ENCODE data around the gene DHX15.

DNA sequence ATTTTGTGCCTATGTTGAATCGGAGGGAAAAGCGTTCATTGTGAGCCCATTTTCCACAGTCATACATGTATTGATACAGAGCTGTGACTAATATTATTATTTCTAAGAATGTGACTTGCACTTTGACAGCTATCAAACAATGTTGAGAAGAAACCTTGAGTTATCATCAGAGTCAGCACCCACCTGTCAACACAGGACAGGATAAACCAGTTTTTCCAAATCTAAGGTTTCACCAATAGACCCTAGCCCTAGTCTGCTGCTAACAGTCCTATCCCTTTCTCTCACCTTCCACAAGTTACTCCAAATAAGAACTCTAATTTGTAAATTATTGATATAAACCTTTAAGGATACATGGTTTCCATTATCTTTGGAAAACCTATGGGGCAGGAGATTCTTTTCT is 47.7 kb upstream of the DHX15 start:
- TF ChIP-seq CAMTA2 (CRISPR knock-in tag; conservative IDR thresholded peaks at IDR 0.05), result no peak
- TF ChIP-seq GATAD2A (IDR thresholded peaks at IDR 0.05), result no peak
- TF ChIP-seq, protein P1, sequence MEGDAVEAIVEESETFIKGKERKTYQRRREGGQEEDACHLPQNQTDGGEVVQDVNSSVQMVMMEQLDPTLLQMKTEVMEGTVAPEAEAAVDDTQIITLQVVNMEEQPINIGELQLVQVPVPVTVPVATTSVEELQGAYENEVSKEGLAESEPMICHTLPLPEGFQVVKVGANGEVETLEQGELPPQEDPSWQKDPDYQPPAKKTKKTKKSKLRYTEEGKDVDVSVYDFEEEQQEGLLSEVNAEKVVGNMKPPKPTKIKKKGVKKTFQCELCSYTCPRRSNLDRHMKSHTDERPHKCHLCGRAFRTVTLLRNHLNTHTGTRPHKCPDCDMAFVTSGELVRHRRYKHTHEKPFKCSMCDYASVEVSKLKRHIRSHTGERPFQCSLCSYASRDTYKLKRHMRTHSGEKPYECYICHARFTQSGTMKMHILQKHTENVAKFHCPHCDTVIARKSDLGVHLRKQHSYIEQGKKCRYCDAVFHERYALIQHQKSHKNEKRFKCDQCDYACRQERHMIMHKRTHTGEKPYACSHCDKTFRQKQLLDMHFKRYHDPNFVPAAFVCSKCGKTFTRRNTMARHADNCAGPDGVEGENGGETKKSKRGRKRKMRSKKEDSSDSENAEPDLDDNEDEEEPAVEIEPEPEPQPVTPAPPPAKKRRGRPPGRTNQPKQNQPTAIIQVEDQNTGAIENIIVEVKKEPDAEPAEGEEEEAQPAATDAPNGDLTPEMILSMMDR (IDR thresholded peaks at IDR 0.05 in 2 of 3, conservative IDR thresholded peaks at IDR 0.05 in 1 of 3; ENCODE audit: insufficient read depth in 2 of 3, low read depth in 1 of 3, low read length in 3 of 3), result no peak
- TF ChIP-seq GATA2 (CRISPR knock-in tag; IDR thresholded peaks at IDR 0.05), result no peak
- no peak for TF ChIP-seq ZNF124 (CRISPR knock-in tag; IDR thresholded peaks at IDR 0.05)
- no peak for TF ChIP-seq EZH2 (IDR thresholded peaks at IDR 0.05; ENCODE audit: borderline replicate concordance, low read depth, low read length)
- TF ChIP-seq MAFK (IDR thresholded peaks at IDR 0.05; ENCODE audit: low read length), result no peak
- TF ChIP-seq NFE2L1 (tag; IDR thresholded peaks at IDR 0.05; ENCODE audit: borderline replicate concordance, low read depth), result no peak
- no peak for TF ChIP-seq NRF1 (conservative IDR thresholded peaks at IDR 0.05 in 1 of 2, IDR thresholded peaks at IDR 0.05 in 1 of 2)
- TF ChIP-seq CBFB (CRISPR knock-in tag; IDR thresholded peaks at IDR 0.05), result no peak
- TF ChIP-seq, protein P2, sequence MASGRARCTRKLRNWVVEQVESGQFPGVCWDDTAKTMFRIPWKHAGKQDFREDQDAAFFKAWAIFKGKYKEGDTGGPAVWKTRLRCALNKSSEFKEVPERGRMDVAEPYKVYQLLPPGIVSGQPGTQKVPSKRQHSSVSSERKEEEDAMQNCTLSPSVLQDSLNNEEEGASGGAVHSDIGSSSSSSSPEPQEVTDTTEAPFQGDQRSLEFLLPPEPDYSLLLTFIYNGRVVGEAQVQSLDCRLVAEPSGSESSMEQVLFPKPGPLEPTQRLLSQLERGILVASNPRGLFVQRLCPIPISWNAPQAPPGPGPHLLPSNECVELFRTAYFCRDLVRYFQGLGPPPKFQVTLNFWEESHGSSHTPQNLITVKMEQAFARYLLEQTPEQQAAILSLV (tag; IDR thresholded peaks at IDR 0.05), result no peak
- no peak for TF ChIP-seq ZNF24 (IDR thresholded peaks at IDR 0.05)
- TF ChIP-seq SREBF2 (CRISPR knock-in tag; IDR thresholded peaks at IDR 0.05), result no peak

Data from K562 (cell line).